ENCODE data around the gene TPRN.

- TF ChIP-seq TAF1 (IDR thresholded peaks at IDR 0.05; ENCODE audit: low read depth, low read length) (no peak), POLR2A (IDR thresholded peaks at IDR 0.05; ENCODE audit: low read depth, low read length) (no peak)
Measured at GRCh38 chr9:137168573-137168903, 32.0 kb downstream of the TPRN start.

Data from GM12891 (cell line).